Activated naive CD4-positive, alpha-beta T cell treated with anti-CD3 and anti-CD28 coated beads, Interleukin-2, amount 10 ng/mL, durations not matched to agents 7 days and 5 days (primary cell): ENCODE results near the gene FAM81A.
"Not testable (repeated sequence)": the region's sequence is repeated elsewhere in the genome, so short reads cannot be mapped to it uniquely, and the experiment has no call there.

ENCODE experiments used
- CTCF ChIA-PET: fragments of 350-600 bp; sonication (Branson Sonifier 250); formaldehyde crosslinking; loops from one replicate; lab custom pipeline; 2021; ENCODE audit warnings: antibody characterized with exemption; lab: Charles Lee
- DNase-seq: peaks from one replicate; pipeline ENCODE4 v3.0.0-alpha.2; 2020
- H3K27ac Mint-ChIP-seq: one replicate; pipeline ENCODE4 v1.8.0; 2021; ENCODE audit warnings: mild to moderate bottlenecking, moderate library complexity, mixed read lengths
- H3K27me3 Mint-ChIP-seq: one replicate; pipeline ENCODE4 v1.8.0; 2021; ENCODE audit warnings: mild to moderate bottlenecking, mixed read lengths
- H3K36me3 Mint-ChIP-seq: one replicate; pipeline ENCODE4 v1.8.0; 2021; ENCODE audit warnings: mixed read lengths
- H3K4me1 Mint-ChIP-seq: one replicate; pipeline ENCODE4 v1.8.0; 2021; ENCODE audit warnings: mixed read lengths
- H3K4me3 Mint-ChIP-seq: one replicate; pipeline ENCODE4 v1.8.0; 2021; ENCODE audit warnings: mild to moderate bottlenecking, moderate library complexity, mixed read lengths
- H3K9me3 Mint-ChIP-seq: one replicate; pipeline ENCODE4 v1.8.0; 2021; ENCODE audit warnings: mixed read lengths

The FAM81A gene

DNA sequence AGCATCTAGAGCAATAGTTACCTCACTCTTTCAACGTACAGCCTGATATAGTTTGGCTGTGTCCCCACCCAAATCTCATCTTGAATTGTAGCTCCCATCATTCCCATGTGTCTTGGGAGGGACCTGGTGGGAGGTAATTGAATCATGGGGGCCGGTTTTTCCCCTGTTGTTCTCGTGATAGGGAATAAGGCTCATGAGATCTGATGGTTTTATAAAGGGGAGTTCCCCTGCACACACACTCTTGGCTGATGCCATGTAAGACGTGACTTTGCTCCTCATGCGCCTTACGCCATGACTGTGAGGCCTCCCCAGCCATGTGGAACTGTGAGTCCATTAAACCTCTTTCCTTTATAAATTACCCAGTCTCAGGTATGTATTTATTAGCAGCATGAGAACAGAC, 88.5 kb downstream of the FAM81A start:
- H3K4me1 Mint-ChIP-seq, result peaks cover 37% of the 10 kb centered on the region
- H3K4me3 Mint-ChIP-seq, CTCF ChIA-PET, DNase-seq, H3K27ac Mint-ChIP-seq, H3K36me3 Mint-ChIP-seq, H3K9me3 Mint-ChIP-seq: not testable (repeated sequence)
- peaks cover 29% of the 10 kb centered on the region for H3K27me3 Mint-ChIP-seq

DNA sequence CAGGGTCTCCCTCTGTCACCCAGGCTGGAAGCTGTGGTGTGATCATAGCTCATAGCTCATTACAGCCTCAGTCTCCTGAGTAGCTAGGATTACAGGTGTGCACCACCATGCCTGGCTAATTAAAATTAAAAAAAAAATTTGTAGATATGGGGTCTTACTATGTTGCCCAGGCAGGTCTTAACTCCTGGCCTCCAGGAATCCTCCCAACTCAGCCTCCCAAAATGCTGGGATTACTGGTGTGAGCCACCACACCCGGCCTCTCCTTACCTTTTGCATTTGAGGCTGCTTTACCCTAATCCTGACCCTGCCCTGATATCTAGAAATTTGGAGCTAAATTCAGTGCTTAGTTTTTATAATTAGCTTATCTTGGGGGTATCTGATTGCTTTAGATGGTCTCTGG, 90.4 kb downstream of the FAM81A start:
- Mint-ChIP-seq H3K27ac (no peak overlapping the region), H3K4me3 (no peak overlapping the region), H3K36me3 (no peaks in the 10 kb centered on the region), H3K9me3 (no peaks in the 10 kb centered on the region), H3K27me3 (peaks cover 25% of the 10 kb centered on the region), H3K4me1 (peaks cover 28% of the 10 kb centered on the region)
- DNase-seq, result no peak
- CTCF ChIA-PET, result interaction anchor here (0.6 to 2.8 kb wide), 32 partner anchors 10 to 1461 kb away, joined by 3 to 13 read pairs (median 4); no protein-coding TSS in a partner anchor

GRCh38 chr15:59528961-59529402, 91.0 kb downstream of the FAM81A start:
- Mint-ChIP-seq H3K27me3 (peaks cover 25% of the 10 kb centered on the region), H3K36me3 (no peaks in the 10 kb centered on the region), H3K4me3 (no peak overlapping the region), H3K4me1 (peaks cover 22% of the 10 kb centered on the region), H3K9me3 (no peaks in the 10 kb centered on the region), H3K27ac (no peak overlapping the region)
- CTCF ChIA-PET, result interaction anchor here (0.6 to 2.8 kb wide), 33 partner anchors 11 to 1462 kb away, joined by 3 to 13 read pairs (median 4); no protein-coding TSS in a partner anchor
- DNase-seq, result peak; percentile 83

GRCh38 chr15:59531066-59531675, 93.2 kb downstream of the FAM81A start:
- Mint-ChIP-seq H3K4me1 (peaks cover 8% of the 10 kb centered on the region), H3K27me3 (peaks cover 26% of the 10 kb centered on the region), H3K36me3 (no peaks in the 10 kb centered on the region), H3K9me3 (no peaks in the 10 kb centered on the region), H3K4me3 (no peak overlapping the region), H3K27ac (no peak overlapping the region)
- no peak for DNase-seq
- CTCF ChIA-PET, result interaction anchor here (0.5 to 3.0 kb wide), 3 partner anchors 13 to 113 kb away, joined by 3 to 17 read pairs (median 10); no protein-coding TSS in a partner anchor

DNA sequence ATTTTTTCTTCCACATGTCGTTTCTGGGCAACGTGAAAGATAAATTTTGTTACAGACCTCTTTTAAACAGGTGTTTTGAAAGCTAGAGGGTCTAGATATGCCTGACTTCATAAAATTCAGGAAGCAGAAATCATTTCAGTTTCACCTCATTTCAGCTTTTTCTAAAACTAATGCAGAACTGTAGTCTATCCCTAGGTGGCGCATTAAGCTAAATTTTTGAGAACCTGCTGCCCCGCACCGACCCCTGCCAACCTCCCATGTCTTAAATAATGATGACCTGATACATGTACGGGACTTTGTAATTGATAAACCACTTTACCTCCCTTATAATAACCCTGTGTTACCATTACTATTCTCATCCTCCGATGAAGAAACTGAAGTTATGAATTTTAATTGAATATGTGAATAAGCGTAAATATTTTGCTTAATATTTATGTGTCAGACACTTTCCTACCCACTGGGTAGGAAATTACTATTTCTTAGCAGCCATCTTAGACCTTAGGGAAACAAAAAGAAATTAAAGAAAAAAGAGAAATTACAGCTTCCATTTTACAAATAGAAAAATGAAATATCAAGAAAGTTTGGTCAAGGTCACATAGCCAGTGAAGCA, 94.9 kb downstream of the FAM81A start:
- peak; percentile 49 for DNase-seq
- CTCF ChIA-PET, result interaction anchor here (0.7 to 3.0 kb wide), 32 partner anchors 9 to 364 kb away, joined by 3 to 17 read pairs (median 4); partner anchors contain the start of gene GCNT3
- H3K27ac Mint-ChIP-seq, result no peak overlapping the region
- H3K27me3 Mint-ChIP-seq, result peaks cover 27% of the 10 kb centered on the region
- H3K36me3 Mint-ChIP-seq, result no peaks in the 10 kb centered on the region
- no peak overlapping the region for H3K4me3 Mint-ChIP-seq
- H3K9me3 Mint-ChIP-seq, result no peaks in the 10 kb centered on the region
- peaks cover 8% of the 10 kb centered on the region for H3K4me1 Mint-ChIP-seq

DNA sequence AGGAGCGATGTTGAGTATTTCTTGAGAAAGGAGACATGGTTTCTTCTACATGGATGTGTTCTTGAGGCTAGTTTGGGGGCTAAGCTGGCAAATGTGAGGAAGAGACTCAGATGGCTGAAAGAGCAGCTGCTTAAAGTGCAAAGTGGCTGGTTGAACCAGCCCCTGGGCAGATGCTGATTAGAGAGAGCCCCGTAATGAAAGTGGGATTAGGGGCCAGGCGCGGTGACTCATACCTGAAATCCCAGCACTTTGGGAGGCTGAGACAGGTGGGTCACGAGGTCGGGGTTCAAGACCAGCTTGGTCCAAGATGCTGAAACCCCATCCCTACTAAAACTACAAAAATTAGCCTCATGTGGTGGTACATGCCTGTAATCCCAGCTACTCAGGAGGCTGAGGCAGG, 98.6 kb downstream of the FAM81A start:
- Mint-ChIP-seq H3K27ac (no peak overlapping the region), H3K4me1 (peaks cover 4% of the 10 kb centered on the region), H3K36me3 (no peaks in the 10 kb centered on the region), H3K4me3 (no peak overlapping the region), H3K9me3 (no peaks in the 10 kb centered on the region), H3K27me3 (peaks cover 13% of the 10 kb centered on the region)
- DNase-seq, result no peak
- CTCF ChIA-PET, result interaction anchor here (0.9 to 1.3 kb wide), 2 partner anchors 55 to 84 kb away, joined by 3 read pairs; no protein-coding TSS in a partner anchor

DNA sequence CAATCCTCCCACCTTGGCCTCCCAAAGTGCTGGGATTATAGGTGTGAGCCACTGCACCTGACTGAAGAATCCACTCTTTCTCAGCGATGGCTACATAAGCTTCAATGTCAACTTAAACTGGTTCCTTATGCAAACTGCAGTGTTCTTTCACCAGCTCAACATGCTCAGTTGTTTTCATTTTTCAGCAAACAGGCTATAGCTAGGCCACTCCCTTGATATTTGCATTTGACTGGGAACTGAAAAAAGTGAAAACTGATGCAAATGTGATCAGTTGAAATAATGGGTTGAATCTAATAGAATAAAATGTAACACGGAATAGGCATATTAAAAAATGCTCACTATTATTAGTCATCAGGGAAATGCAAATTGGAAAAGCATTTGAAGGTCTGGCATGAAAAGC, 99.4 kb downstream of the FAM81A start:
- H3K9me3 Mint-ChIP-seq, result no peaks in the 10 kb centered on the region
- H3K36me3 Mint-ChIP-seq, result no peaks in the 10 kb centered on the region
- H3K27me3 Mint-ChIP-seq, result peaks cover 14% of the 10 kb centered on the region
- H3K4me3 Mint-ChIP-seq, result no peak overlapping the region
- DNase-seq, result no peak
- no peak overlapping the region for H3K27ac Mint-ChIP-seq
- H3K4me1 Mint-ChIP-seq, result peaks cover 6% of the 10 kb centered on the region
- CTCF ChIA-PET, result no interaction called here

DNA sequence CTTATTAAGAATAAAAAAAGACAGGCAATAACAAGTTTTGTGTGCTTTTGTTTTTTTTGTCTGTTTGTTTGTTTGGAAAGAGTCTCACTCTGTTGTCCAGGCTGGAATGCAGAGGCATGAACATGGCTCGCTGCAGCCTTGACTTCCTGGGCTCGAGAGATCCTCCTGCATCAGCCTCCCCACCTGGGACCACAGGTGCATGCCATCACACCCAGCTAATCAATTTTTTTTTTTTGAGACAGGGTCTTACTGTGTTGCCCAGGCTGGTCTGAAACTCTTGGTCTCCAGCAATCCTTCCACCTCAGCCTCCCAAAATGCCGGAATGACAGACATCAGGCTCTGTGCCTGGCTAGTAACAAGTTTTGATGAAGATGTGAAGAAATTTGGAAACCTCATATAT, 100.5 kb downstream of the FAM81A start:
- Mint-ChIP-seq H3K4me1 (peaks cover 9% of the 10 kb centered on the region), H3K27ac (no peak overlapping the region), H3K9me3 (no peaks in the 10 kb centered on the region), H3K36me3 (no peaks in the 10 kb centered on the region), H3K4me3 (no peak overlapping the region), H3K27me3 (peaks cover 14% of the 10 kb centered on the region)
- CTCF ChIA-PET, result no interaction called here
- no peak for DNase-seq

DNA sequence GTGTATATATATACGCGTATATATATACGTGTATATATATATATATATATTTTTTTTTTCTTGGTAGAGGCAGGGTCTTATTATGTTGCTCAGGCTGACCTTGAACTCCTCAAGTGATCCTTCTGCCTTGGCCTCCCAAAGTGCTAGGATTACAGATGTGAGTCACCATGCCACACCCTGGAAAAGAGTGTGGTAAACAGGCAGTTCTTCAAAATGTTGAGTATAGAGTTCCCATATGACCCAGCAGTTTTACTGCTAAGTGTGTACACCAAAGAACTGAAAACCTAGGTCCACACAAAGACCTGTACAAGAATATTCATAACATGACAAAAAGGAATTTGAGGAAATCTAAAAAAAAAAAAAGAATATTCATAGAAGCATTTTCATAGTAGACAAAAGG, 101.8 kb downstream of the FAM81A start:
- Mint-ChIP-seq H3K27ac (no peak overlapping the region), H3K27me3 (peaks cover 14% of the 10 kb centered on the region), H3K9me3 (no peaks in the 10 kb centered on the region), H3K4me1 (peaks cover 18% of the 10 kb centered on the region), H3K36me3 (no peaks in the 10 kb centered on the region), H3K4me3 (no peak overlapping the region)
- no peak for DNase-seq
- CTCF ChIA-PET, result no interaction called here

DNA sequence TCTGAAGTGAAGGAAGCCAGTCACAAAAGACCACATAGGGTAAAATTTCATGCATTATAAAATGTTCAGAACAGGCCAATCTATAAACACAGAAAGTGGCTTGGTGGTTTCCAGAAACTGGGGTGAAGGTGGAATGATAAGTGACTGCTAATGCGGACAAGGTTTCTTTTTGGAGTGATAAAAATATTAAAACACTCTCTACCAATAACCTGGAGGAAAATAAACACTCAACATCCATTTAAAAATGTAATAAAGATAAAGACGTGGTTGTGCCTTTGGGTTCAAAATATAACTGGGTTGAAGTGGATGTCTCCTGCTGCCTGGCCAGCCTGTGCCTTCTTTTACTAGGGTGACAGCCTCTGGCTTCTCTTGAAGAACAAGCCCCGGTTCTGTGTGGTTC, 102.7 kb downstream of the FAM81A start:
- Mint-ChIP-seq H3K9me3 (no peaks in the 10 kb centered on the region), H3K27ac (no peak overlapping the region), H3K4me3 (no peak overlapping the region), H3K36me3 (no peaks in the 10 kb centered on the region), H3K27me3 (peaks cover 14% of the 10 kb centered on the region), H3K4me1 (peaks cover 18% of the 10 kb centered on the region)
- no peak for DNase-seq
- CTCF ChIA-PET, result no interaction called here

DNA sequence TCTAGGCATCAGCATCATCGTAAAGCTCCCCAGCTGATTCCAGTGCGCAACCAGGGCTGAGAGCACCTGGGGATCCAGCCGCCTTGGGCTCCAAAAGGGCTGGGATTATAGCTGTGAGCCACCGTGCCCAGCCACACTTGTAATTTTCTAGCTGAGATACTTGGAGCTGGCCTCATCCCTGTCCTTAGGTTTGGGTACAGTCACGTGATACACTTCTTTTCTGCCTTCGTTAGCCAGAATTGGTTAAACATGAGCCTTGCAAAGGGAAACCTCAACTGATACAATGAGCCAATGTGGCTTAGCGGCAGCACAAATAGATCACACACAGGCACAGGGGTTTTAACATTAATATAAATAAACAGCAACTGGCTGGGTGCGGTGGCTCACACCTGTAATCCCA, 103.8 kb downstream of the FAM81A start:
- no peaks in the 10 kb centered on the region for H3K36me3 Mint-ChIP-seq
- no peak overlapping the region for H3K27ac Mint-ChIP-seq

DNA sequence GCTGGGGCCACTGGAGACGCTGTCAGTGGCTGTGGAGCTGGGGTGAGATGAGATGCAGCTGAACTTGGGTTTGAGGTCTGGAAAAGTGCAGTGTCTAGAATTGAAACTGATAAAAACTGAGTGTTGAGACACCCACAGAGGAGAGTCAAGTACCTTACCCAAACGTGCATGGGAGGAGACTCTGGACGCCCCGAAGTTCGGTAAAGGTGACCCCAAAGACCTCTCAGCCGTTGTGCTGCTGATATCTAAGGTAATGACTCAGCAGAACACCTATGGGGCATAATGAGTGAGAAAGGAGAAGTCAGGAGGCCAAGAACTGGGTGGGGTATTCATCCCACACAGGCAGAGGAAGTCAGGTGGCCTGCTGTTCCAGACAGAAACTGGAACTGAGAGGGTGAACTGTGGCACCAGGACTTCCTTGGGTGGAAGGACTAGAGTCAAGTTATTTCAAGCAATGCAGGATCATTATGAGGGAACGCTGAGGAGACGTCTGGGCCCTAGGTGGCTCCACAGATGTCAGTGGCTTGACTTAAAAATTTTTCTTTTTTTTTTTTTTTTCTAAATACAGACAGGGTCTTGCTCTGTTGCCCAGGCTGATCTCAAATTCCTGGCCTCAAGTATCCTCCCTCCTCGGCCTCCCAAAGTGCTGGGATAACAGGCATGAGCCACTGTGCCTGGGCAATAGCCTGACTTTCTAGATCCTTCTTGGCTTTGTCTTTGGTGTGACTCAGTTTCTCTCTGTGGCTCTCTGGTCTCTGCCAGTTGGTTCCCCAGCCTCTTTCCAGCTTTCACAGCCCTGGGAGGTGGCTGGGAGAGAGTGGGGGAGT, 105.9 kb downstream of the FAM81A start:
- no peak overlapping the region for H3K4me3 Mint-ChIP-seq
- CTCF ChIA-PET, result interaction anchor here (1.1 to 2.4 kb wide), 2 partner anchors 11 to 15 kb away, joined by 3 to 13 read pairs; no protein-coding TSS in a partner anchor
- H3K36me3 Mint-ChIP-seq, result no peaks in the 10 kb centered on the region
- H3K4me1 Mint-ChIP-seq, result peaks cover 18% of the 10 kb centered on the region
- H3K9me3 Mint-ChIP-seq, result no peaks in the 10 kb centered on the region
- DNase-seq, result peak; percentile 38
- H3K27ac Mint-ChIP-seq, result peak overlapping the region; percentile 38
- peaks cover 19% of the 10 kb centered on the region for H3K27me3 Mint-ChIP-seq

More for the DNA sequence above, 103.8 kb downstream of the FAM81A start:
- CTCF ChIA-PET, result interaction anchor here (0.9 to 2.4 kb wide), 2 partner anchors 9 to 13 kb away, joined by 3 to 13 read pairs; no protein-coding TSS in a partner anchor
- H3K4me3 Mint-ChIP-seq, result no peak overlapping the region
- H3K9me3 Mint-ChIP-seq, result no peaks in the 10 kb centered on the region
- no peak for DNase-seq
- peaks cover 15% of the 10 kb centered on the region for H3K27me3 Mint-ChIP-seq
- peaks cover 18% of the 10 kb centered on the region for H3K4me1 Mint-ChIP-seq

DNA sequence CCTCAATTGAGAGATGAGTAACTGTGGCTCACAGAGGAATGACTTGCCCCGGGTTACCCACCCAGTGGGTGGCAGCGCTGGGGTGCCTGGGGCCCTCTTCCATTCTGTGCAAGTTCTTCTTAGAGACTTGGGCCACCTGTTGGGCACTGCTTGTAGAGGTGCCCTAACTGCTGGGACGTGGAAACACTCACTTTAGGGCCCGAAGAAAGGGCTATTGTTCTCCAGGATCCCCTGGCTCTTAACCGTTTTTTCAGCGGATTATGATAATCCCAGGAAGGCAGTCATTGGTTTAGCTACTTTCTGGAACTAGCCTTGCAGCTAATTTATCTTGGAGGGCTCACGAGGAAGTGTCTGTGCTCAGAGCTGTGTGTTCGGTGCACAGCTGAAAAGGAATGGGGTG, 107.6 kb downstream of the FAM81A start:
- CTCF ChIA-PET, result no interaction called here
- no peaks in the 10 kb centered on the region for H3K9me3 Mint-ChIP-seq

More for the DNA sequence above, 107.6 kb downstream of the FAM81A start:
- H3K36me3 Mint-ChIP-seq, result no peaks in the 10 kb centered on the region
- peaks cover 18% of the 10 kb centered on the region for H3K4me1 Mint-ChIP-seq
- no peak overlapping the region for H3K4me3 Mint-ChIP-seq
- H3K27ac Mint-ChIP-seq, result no peak overlapping the region
- peaks cover 22% of the 10 kb centered on the region for H3K27me3 Mint-ChIP-seq
- DNase-seq, result no peak
